NOMO-1 treated with dmso at 0.1 percent for 144 hours (cell line): ENCODE data around the gene GLIS1.
A peak's percentile ranks its signal among the peaks of the same experiment; 100 is the strongest.
"Not testable (repeated sequence)": the region's sequence is repeated elsewhere in the genome, so short reads cannot be mapped to it uniquely, and the experiment has no call there.

Experiments used
- DNase-seq: peaks from one replicate; lab custom pipeline; 2025; ENCODE audit not compliant: unreplicated experiment; lab: John Stamatoyannopoulos, UW

GLIS1 gene

GRCh38 chr1:53739109-53739681 is at the start of gene GLIS1:
TSS of gene GLIS1 (minus strand) at chr1:53739164. CDS start at chr1:53738064, 1,100 bp downstream.
- DNase-seq: peak; percentile 50

- no peak for DNase-seq
These were observed 48.7 kb upstream of the GLIS1 start for GRCh38 chr1:53787655-53788054.

- no peak for DNase-seq
These were observed 44.1 kb upstream of the GLIS1 start for GRCh38 chr1:53783056-53783455.

- no peak for DNase-seq
These were observed 42.7 kb upstream of the GLIS1 start for GRCh38 chr1:53781654-53782053.

GRCh38 chr1:53777272-53777671 is 38.3 kb upstream of the GLIS1 start:
- DNase-seq: no peak

GRCh38 chr1:53771648-53772047 is 32.7 kb upstream of the GLIS1 start:
- no peak for DNase-seq

GRCh38 chr1:53769780-53770179 is 30.8 kb upstream of the GLIS1 start:
- DNase-seq: no peak

GRCh38 chr1:53769184-53769583 is 30.2 kb upstream of the GLIS1 start:
- DNase-seq: no peak

GRCh38 chr1:53766831-53767405 is 28.0 kb upstream of the GLIS1 start:
- no peak for DNase-seq

- no peak for DNase-seq
These were observed 27.3 kb upstream of the GLIS1 start for GRCh38 chr1:53766194-53766742.

GRCh38 chr1:53765657-53766056 is 26.7 kb upstream of the GLIS1 start:
- no peak for DNase-seq

GRCh38 chr1:53763911-53764310 is 24.9 kb upstream of the GLIS1 start:
- DNase-seq: no peak

GRCh38 chr1:53763461-53763860 is 24.5 kb upstream of the GLIS1 start:
- no peak for DNase-seq

GRCh38 chr1:53760497-53760896 is 21.5 kb upstream of the GLIS1 start:
- DNase-seq: not testable (repeated sequence)

- no peak for DNase-seq
These were observed 16.9 kb upstream of the GLIS1 start for GRCh38 chr1:53755874-53756273.

- no peak for DNase-seq
These were observed 15.7 kb upstream of the GLIS1 start for GRCh38 chr1:53754484-53755312.

GRCh38 chr1:53752281-53752680 is 13.3 kb upstream of the GLIS1 start:
- no peak for DNase-seq

- no peak for DNase-seq
These were observed 8.9 kb upstream of the GLIS1 start for GRCh38 chr1:53747841-53748240.

GRCh38 chr1:53740621-53741105 is 1.7 kb upstream of the GLIS1 start:
- no peak for DNase-seq

- DNase-seq: no peak
These were observed 507 bp downstream of the GLIS1 start for GRCh38 chr1:53738205-53739108.
